Left ventricle myocardium inferior (tissue), 1 donor: ENCODE measurements around the gene ZBTB46. TPM values are rescaled to one million over a fixed set of nuclear protein-coding genes. Genes with fewer than 3 reads are reported as not detected.

Source experiments
- DNase-seq: peaks from one replicate; pipeline ENCODE4 v3.0.0-alpha.2; 2020
- H3K27ac ChIP-seq: fragments of 200-600 bp; replicated peaks from 2 replicates; pipeline ENCODE4 v1.8.0; 2021
- H3K27me3 ChIP-seq: fragments of 200-600 bp; 2 replicates; pipeline ENCODE4 v1.8.0; 2021; ENCODE audit warnings: low read depth
- H3K36me3 ChIP-seq: fragments of 200-600 bp; 2 replicates; pipeline ENCODE4 v1.8.0; 2021
- H3K4me1 ChIP-seq: fragments of 200-600 bp; 2 replicates; pipeline ENCODE4 v1.8.0; 2021
- H3K4me3 ChIP-seq: fragments of 200-600 bp; 2 replicates; pipeline ENCODE4 v1.8.0; 2021; ENCODE audit warnings: mild to moderate bottlenecking, moderate library complexity
- H3K9me3 ChIP-seq: fragments of 200-600 bp; replicated peaks from 2 replicates; pipeline ENCODE4 v1.8.0; 2021
- intact Hi-C: fragments of 100-400 bp; cut with micrococcal nuclease; formaldehyde crosslinking; loops from one replicate; pipeline ENCODE4 v1.11.0; 2022
- total RNA-seq: library from RNA; stranded (reverse); fragmentation: NEBNext Ultra II Directional; extraction: Animal tissue kit (Norgen Biotek cat#: 25700); gene quantifications from one replicate; pipeline ENCODE4 v1.2.1, GENCODE V29; 2021
- TF ChIP-seq, protein P1 (sequence below): fragments of 200-600 bp; IDR thresholded peaks from 2 replicates; pipeline ENCODE4 v1.8.0; 2021; ENCODE audit warnings: antibody characterized with exemption, mild to moderate bottlenecking, borderline replicate concordance
- donor health status: DM: no; HTN: yes; CAD: no; lungs with severe emphysema.

ZBTB46 gene
- total RNA-seq, 1 donor from 2014 or later: 13.6 TPM

DNA sequence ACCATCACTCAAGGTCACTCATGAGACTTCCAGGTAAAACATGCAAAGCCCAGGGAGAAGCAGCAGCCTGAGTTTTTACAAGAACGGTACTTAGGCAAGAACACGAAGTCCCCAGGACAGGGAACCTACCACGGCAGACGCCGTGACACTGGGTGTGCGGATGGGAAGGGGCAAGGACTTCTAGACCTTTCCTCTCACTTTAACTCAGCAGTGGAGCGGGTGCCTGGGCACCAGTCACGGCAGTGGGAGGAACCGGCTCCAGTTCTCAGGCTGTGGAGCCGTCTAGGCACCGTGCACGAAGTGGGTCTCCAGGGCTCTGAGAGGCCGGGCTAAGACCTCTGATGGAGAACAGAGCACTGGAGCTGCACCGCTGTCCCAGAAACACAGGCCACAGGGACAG, 2.5 kb downstream of the ZBTB46 start:
- H3K4me3 ChIP-seq: peak overlapping the region; percentile 89
- TF ChIP-seq, protein P1, sequence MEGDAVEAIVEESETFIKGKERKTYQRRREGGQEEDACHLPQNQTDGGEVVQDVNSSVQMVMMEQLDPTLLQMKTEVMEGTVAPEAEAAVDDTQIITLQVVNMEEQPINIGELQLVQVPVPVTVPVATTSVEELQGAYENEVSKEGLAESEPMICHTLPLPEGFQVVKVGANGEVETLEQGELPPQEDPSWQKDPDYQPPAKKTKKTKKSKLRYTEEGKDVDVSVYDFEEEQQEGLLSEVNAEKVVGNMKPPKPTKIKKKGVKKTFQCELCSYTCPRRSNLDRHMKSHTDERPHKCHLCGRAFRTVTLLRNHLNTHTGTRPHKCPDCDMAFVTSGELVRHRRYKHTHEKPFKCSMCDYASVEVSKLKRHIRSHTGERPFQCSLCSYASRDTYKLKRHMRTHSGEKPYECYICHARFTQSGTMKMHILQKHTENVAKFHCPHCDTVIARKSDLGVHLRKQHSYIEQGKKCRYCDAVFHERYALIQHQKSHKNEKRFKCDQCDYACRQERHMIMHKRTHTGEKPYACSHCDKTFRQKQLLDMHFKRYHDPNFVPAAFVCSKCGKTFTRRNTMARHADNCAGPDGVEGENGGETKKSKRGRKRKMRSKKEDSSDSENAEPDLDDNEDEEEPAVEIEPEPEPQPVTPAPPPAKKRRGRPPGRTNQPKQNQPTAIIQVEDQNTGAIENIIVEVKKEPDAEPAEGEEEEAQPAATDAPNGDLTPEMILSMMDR: no peak
- H3K36me3 ChIP-seq: no peaks in the 10 kb centered on the region
- intact Hi-C loops: no loop called here
- no peaks in the 10 kb centered on the region for H3K27me3 ChIP-seq
- peaks cover 79% of the 10 kb centered on the region for H3K4me1 ChIP-seq
- no peak for DNase-seq
- no peaks in the 10 kb centered on the region for H3K9me3 ChIP-seq
- H3K27ac ChIP-seq: peak overlapping the region; percentile 92

DNA sequence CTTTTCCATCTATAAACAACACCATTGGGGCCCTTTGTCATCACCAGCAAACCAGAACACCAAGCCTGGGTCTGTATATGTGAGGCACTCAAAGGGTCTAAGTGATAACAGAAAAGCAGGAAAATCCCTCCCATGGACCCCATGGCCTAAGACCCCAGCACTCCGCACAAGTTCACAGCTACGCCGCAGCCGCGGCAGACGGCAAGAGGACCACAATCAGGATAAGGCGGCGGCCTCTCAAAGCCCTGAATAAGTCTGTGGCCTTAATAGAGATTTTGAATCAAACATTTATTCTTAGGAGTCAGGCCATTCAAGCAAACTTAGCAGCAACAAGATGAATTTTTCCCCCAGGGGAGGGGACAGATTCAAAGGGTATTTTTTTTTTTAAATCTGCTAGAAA, 2.9 kb downstream of the ZBTB46 start:
- H3K4me3 ChIP-seq: peak overlapping the region; percentile 89
- H3K36me3 ChIP-seq: no peaks in the 10 kb centered on the region
- intact Hi-C loops: no loop called here
- TF ChIP-seq, protein P1: no peak
- H3K9me3 ChIP-seq: no peaks in the 10 kb centered on the region
- H3K4me1 ChIP-seq: peaks cover 79% of the 10 kb centered on the region
- no peaks in the 10 kb centered on the region for H3K27me3 ChIP-seq
- H3K27ac ChIP-seq: peak overlapping the region; percentile 92
- DNase-seq: no peak

DNA sequence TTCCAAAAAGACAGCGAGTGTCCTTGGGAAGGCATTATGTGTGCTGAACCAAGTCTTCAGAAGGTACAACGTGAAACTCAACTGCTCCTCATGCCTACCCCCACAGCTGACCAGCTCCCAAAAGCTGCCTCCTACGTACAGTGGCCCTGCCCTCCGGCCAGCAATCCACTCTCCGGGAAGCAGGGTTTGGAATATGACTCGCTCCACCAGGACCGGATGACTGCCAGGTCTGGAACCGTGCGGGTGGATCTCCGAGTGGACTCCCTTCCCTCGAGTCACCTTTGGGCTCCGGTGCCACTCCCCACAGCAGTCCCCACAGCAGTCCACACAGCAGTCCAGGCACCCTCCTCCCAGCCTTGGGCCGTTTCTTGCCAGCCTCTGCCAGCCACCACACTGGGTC, 4.3 kb downstream of the ZBTB46 start:
- intact Hi-C loops: no loop called here
- Histone ChIP-seq H3K27ac (peak overlapping the region; percentile 57), H3K4me1 (peaks cover 79% of the 10 kb centered on the region), H3K4me3 (peak overlapping the region; percentile 42), H3K36me3 (no peaks in the 10 kb centered on the region), H3K9me3 (no peaks in the 10 kb centered on the region), H3K27me3 (no peaks in the 10 kb centered on the region)
- no peak for DNase-seq
- TF ChIP-seq, protein P1: no peak

DNA sequence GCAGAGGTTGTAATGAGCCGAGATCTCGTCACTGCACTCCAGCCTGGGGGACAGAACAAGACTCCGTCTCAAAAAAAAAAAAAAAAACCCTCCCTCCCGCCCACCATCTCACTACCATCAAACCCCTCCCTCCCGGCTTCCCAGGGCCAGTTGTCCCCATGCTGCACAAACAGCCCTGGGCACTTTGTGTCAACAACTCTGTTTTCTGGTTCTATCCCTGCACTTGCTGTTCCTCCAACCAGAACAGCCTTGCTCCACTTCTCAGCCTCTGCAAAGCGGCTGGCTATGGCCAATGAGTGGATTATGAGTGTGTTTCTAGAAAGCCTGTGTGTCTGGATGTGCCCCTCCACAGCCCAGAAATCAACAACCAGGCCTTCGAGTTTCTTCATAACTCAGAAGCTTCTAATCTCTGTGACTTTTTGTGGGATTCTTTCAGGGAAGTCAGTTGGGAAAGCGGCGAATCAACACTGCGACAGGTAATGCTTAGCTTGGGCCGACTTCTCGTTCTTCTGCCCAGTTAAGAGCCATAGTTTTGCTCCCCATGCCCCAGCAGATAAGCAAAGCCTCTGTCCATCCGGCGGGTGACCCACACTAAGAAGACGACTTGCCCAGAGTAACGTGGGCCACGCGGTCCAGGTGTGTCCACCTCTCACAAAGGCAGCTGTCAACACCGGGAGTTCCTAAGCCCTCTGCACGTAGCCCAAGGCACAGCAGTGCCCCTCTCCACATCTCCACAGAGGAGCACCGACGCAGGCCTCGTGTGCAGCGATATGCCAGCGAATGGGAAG, 5.5 kb downstream of the ZBTB46 start:
- Histone ChIP-seq H3K36me3 (no peaks in the 10 kb centered on the region), H3K4me1 (peaks cover 84% of the 10 kb centered on the region), H3K4me3 (no peak overlapping the region), H3K27me3 (no peaks in the 10 kb centered on the region), H3K9me3 (no peaks in the 10 kb centered on the region), H3K27ac (no peak overlapping the region)
- TF ChIP-seq, protein P1: no peak
- DNase-seq: no peak
- intact Hi-C loops: no loop called here

DNA sequence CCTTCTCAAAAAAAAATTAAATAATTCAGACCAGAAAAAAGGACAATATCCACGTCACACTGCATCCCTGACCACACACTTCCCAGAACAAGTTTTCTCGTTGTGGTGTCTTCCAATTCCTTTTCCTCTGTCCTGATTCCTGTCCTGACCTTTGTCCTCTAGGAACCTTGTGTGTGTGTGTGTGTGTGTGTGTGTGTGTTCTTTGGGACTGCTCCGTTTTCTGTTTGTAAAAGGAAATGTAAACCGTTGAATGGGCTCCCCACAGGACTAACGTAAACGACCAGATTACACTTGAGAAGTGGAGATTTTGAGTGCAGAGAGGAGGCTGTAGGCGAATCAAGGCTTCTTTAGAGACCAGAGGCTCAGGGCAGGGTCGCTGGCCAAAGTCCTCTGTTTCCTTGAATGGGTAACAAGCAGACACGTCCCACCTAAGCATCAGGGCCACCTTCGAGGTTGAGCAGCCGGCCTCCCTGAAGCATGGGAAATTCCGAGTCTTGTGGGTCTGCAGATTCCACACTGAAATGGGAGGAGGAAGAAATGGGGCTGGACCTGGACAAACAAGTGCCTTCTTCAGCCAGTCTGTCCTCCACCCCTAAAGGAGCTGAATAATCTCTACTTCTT, 7.3 kb downstream of the ZBTB46 start:
- no peak for DNase-seq
- no peaks in the 10 kb centered on the region for H3K9me3 ChIP-seq
- no peaks in the 10 kb centered on the region for H3K27me3 ChIP-seq
- H3K36me3 ChIP-seq: no peaks in the 10 kb centered on the region
- H3K4me1 ChIP-seq: peaks cover 87% of the 10 kb centered on the region
- peak overlapping the region; percentile 35 for H3K27ac ChIP-seq
- intact Hi-C loops: no loop called here
- TF ChIP-seq, protein P1: no peak
- H3K4me3 ChIP-seq: no peak overlapping the region
